SK-N-SH treated with all-trans-retinoic acid at 6 μM for 48 hours (cell line): Measurements from ENCODE around the gene ANKRD28.

ENCODE experiments used
- ATAC-seq: fragments of 200-7000 bp; cut with Tn5 transposase; 3 replicates; pipeline ENCODE4 v1.9.1; 2020; ENCODE audit warnings: mild to moderate bottlenecking, moderate library complexity
- ARNTL ChIP-seq: fragments of 450-650 bp; formaldehyde crosslinking; IDR thresholded peaks from 2 replicates; pipeline ENCODE4 v1.5.0; 2020; ENCODE audit warnings: low read depth, mild to moderate bottlenecking, moderate library complexity, borderline replicate concordance
- BACH2 ChIP-seq: fragments of 250-450 bp; sonication (Bioruptor Pico); IDR thresholded peaks from 2 replicates; pipeline ENCODE4 v1.9.0; 2021; ENCODE audit warnings: mild to moderate bottlenecking, borderline replicate concordance
- CREB5 ChIP-seq: fragments of 250-450 bp; sonication (Bioruptor Pico); IDR thresholded peaks from 2 replicates; pipeline ENCODE4 v1.5.1; 2020; ENCODE audit warnings: low read depth, mild to moderate bottlenecking, moderate library complexity
- CSDC2 ChIP-seq: fragments of 250-450 bp; sonication (Bioruptor Pico); IDR thresholded peaks from 2 replicates; pipeline ENCODE4 v1.5.0; 2020; ENCODE audit warnings: mild to moderate bottlenecking, moderate library complexity
- CSRNP3 ChIP-seq: fragments of 250-450 bp; sonication (Bioruptor Pico); IDR thresholded peaks from 2 replicates; pipeline ENCODE4 v1.5.1; 2021; ENCODE audit warnings: mild to moderate bottlenecking, moderate library complexity
- ESRRG ChIP-seq: fragments of 250-450 bp; sonication (Bioruptor Pico); IDR thresholded peaks from 2 replicates; pipeline ENCODE4 v1.6.1; 2021; ENCODE audit warnings: mild to moderate bottlenecking
- GLIS3 ChIP-seq: fragments of 250-450 bp; sonication (Bioruptor Pico); IDR thresholded peaks from 2 replicates; pipeline ENCODE4 v1.5.0; 2020; ENCODE audit warnings: mild to moderate bottlenecking, moderate library complexity
- ISL1 ChIP-seq: fragments of 250-450 bp; sonication (Bioruptor Pico); IDR thresholded peaks from 2 replicates; pipeline ENCODE4 v2.1.2; 2022; ENCODE audit warnings: mild to moderate bottlenecking, moderate library complexity
- OSR1 ChIP-seq: fragments of 250-450 bp; sonication (Bioruptor Pico); IDR thresholded peaks from 2 replicates; pipeline ENCODE4 v1.8.0; 2022; ENCODE audit warnings: moderate library complexity, mild to moderate bottlenecking, inconsistent platforms
- PATZ1 ChIP-seq: fragments of 250-450 bp; sonication (Bioruptor Pico); IDR thresholded peaks from 2 replicates; pipeline ENCODE4 v1.8.0; 2020; ENCODE audit warnings: mild to moderate bottlenecking, moderate library complexity, borderline replicate concordance
- POU6F1 ChIP-seq: fragments of 250-450 bp; sonication (Bioruptor Pico); IDR thresholded peaks from 2 replicates; pipeline ENCODE4 v1.8.0; 2021; ENCODE audit warnings: low read depth, mild to moderate bottlenecking, moderate library complexity, borderline replicate concordance
- PPARA ChIP-seq: fragments of 250-450 bp; sonication (Bioruptor Pico); IDR thresholded peaks from 2 replicates; pipeline ENCODE4 v1.5.0; 2020; ENCODE audit warnings: mild to moderate bottlenecking, borderline replicate concordance
- RARB ChIP-seq: fragments of 250-450 bp; sonication (Bioruptor Pico); IDR thresholded peaks from 2 replicates; pipeline ENCODE4 v1.8.0; 2021; ENCODE audit warnings: mild to moderate bottlenecking, moderate library complexity
- SNAI2 ChIP-seq: fragments of 250-450 bp; sonication (Bioruptor Pico); IDR thresholded peaks from 2 replicates; pipeline ENCODE4 v1.5.0; 2020; ENCODE audit warnings: mild to moderate bottlenecking, moderate library complexity
- TCF4 ChIP-seq: fragments of 250-450 bp; sonication (Bioruptor Pico); IDR thresholded peaks from 2 replicates; pipeline ENCODE4 v1.8.0; 2021; ENCODE audit warnings: mild to moderate bottlenecking, moderate library complexity, borderline replicate concordance
- TOX ChIP-seq: fragments of 250-450 bp; sonication (Bioruptor Pico); IDR thresholded peaks from 2 replicates; pipeline ENCODE4 v1.8.0; 2021; ENCODE audit warnings: mild to moderate bottlenecking, moderate library complexity, borderline replicate concordance
- TSHZ2 ChIP-seq: fragments of 250-450 bp; sonication (Bioruptor Pico); IDR thresholded peaks from 2 replicates; pipeline ENCODE4 v1.5.0; 2020; ENCODE audit warnings: mild to moderate bottlenecking, moderate library complexity
- ZFP3 ChIP-seq: fragments of 250-450 bp; sonication (Bioruptor Pico); IDR thresholded peaks from 2 replicates; pipeline ENCODE4 v1.5.0; 2020; ENCODE audit warnings: mild to moderate bottlenecking, moderate library complexity
- ZFP30 ChIP-seq: fragments of 450-650 bp; formaldehyde crosslinking; IDR thresholded peaks from 2 replicates; pipeline ENCODE4 v1.5.0; 2022; ENCODE audit warnings: mild to moderate bottlenecking, moderate library complexity
- ZNF70 ChIP-seq: fragments of 450-650 bp; formaldehyde crosslinking; IDR thresholded peaks from 2 replicates; pipeline ENCODE4 v1.5.0; 2020; ENCODE audit warnings: mild to moderate bottlenecking, moderate library complexity
- ZNF8 ChIP-seq: fragments of 450-650 bp; formaldehyde crosslinking; IDR thresholded peaks from 2 replicates; pipeline ENCODE4 v1.5.0; 2020; ENCODE audit warnings: mild to moderate bottlenecking, moderate library complexity

ANKRD28 gene

GRCh38 chr3:15703346-15703745 is 94.4 kb downstream of the ANKRD28 start:
- ATAC-seq: no peak
- TF ChIP-seq ZFP30 (CRISPR knock-in tag): no peak

GRCh38 chr3:15694628-15695027 is 103.2 kb downstream of the ANKRD28 start:
- ATAC-seq: peak; percentile 16
- TF ChIP-seq CREB5 (CRISPR knock-in tag): no peak
- no peak for TF ChIP-seq ESRRG (CRISPR knock-in tag)
- peak; percentile 80 for TF ChIP-seq ISL1 (CRISPR knock-in tag)
- TF ChIP-seq GLIS3 (CRISPR knock-in tag): no peak
- TF ChIP-seq ZFP3 (CRISPR knock-in tag): no peak
- TF ChIP-seq SNAI2: no peak
- no peak for TF ChIP-seq ARNTL (CRISPR knock-in tag)

- TF ChIP-seq ZNF8 (CRISPR knock-in tag): no peak
- TF ChIP-seq, all 23 proteins: peak for 0
- peak; percentile 56 for ATAC-seq
Observed at GRCh38 chr3:15693355-15693754, 104.4 kb downstream of the ANKRD28 start.

GRCh38 chr3:15690748-15691147 is 107.0 kb downstream of the ANKRD28 start:
- TF ChIP-seq PPARA (CRISPR knock-in tag) (no peak), GLIS3 (CRISPR knock-in tag) (no peak), TCF4 (no peak), ZFP3 (CRISPR knock-in tag) (no peak), ZNF70 (no peak), ARNTL (CRISPR knock-in tag) (no peak), PATZ1 (CRISPR knock-in tag) (no peak), CSDC2 (CRISPR knock-in tag) (no peak), OSR1 (CRISPR knock-in tag) (no peak), TOX (CRISPR knock-in tag) (no peak), TSHZ2 (CRISPR knock-in tag) (no peak), BACH2 (no peak), ISL1 (CRISPR knock-in tag) (no peak), POU6F1 (CRISPR knock-in tag) (no peak), ZFP30 (CRISPR knock-in tag) (no peak), RARB (CRISPR knock-in tag) (no peak), ZNF8 (CRISPR knock-in tag) (no peak), CSRNP3 (no peak), SNAI2 (no peak)
- TF ChIP-seq, all 23 proteins: peak for 0
- no peak for ATAC-seq
